ENCODE data around the gene ABCA13. TPM values are rescaled to one million over a fixed set of nuclear protein-coding genes. Genes with fewer than 3 reads are reported as not detected.
A peak's percentile ranks its signal among the peaks of the same experiment; 100 is the strongest.

Gene ABCA13
- total and polyA plus RNA-seq, 2 experiments from 2014 or later: 0.21 to 0.50 TPM

DNA sequence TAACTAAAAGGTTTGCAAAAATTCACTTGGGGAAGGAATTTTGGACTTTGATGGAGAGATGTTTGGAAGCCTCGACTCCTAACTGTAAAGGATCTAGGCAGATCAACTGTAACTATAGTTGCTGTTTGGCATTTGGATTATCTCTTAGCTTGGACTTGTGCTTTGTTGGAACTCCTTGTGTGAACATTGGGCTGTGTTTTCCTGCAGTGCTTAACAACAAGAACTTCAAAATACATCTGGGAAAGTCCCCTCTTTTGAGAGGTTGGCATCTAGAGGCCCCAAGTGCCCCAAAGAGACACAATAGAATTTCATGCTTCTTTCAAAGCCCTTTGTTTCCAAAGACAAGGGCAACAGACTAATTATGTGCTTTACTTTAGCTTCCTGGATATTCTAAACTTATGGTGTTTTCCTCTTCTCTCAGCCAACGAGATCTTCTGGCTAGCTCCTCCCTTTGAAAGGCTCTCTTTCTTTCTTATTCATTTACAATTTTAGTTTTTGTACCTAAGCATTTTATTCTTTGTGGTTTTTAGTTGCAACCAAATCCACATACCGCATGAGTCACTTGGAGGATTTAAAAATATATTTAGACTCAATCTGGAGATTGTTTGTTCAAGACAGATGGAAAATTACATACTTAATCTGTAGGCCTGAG is 11.6 kb downstream of the ABCA13 start:
- Histone ChIP-seq H3K9me3 (ENCODE audit: low read depth) (no peaks in the 10 kb centered on the region), H3K27me3 (no peaks in the 10 kb centered on the region), H3K4me1 (ENCODE audit: low read depth) (no peaks in the 10 kb centered on the region), H3K27ac (no peak overlapping the region), H3K4me3 (no peak overlapping the region), H3K36me3 (no peaks in the 10 kb centered on the region)
- DNase-seq (ENCODE audit: low read depth in 1 of 2, low spot score in 1 of 2): no peak
- TF ChIP-seq, protein P1, sequence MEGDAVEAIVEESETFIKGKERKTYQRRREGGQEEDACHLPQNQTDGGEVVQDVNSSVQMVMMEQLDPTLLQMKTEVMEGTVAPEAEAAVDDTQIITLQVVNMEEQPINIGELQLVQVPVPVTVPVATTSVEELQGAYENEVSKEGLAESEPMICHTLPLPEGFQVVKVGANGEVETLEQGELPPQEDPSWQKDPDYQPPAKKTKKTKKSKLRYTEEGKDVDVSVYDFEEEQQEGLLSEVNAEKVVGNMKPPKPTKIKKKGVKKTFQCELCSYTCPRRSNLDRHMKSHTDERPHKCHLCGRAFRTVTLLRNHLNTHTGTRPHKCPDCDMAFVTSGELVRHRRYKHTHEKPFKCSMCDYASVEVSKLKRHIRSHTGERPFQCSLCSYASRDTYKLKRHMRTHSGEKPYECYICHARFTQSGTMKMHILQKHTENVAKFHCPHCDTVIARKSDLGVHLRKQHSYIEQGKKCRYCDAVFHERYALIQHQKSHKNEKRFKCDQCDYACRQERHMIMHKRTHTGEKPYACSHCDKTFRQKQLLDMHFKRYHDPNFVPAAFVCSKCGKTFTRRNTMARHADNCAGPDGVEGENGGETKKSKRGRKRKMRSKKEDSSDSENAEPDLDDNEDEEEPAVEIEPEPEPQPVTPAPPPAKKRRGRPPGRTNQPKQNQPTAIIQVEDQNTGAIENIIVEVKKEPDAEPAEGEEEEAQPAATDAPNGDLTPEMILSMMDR (IDR thresholded peaks at IDR 0.05; ENCODE audit: low read depth, low read length): no peak

DNA sequence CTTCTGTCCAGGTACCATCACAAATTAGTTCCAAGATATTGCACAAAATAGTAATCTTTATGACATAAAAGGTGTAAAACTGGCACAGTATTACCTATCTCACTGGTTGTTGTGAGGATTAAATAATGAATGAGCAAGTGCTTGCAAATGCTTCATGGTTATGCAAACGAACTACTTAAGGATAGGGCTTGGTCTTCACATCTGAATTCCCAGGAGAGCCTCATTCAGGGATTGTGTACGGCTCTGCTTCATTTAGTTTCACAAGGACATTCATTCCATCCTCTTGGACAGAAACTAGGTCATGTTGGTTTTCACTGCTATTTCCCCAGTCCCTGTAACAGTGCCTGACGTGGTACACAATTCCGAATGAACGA is 12.1 kb downstream of the ABCA13 start:
- H3K4me1 ChIP-seq (ENCODE audit: low read depth): no peaks in the 10 kb centered on the region
- H3K4me3 ChIP-seq: no peak overlapping the region
- no peaks in the 10 kb centered on the region for H3K36me3 ChIP-seq
- H3K9me3 ChIP-seq (ENCODE audit: low read depth): no peaks in the 10 kb centered on the region
- DNase-seq (ENCODE audit: low read depth in 1 of 2, low spot score in 1 of 2): no peak
- H3K27me3 ChIP-seq: no peaks in the 10 kb centered on the region
- no peak overlapping the region for H3K27ac ChIP-seq
- TF ChIP-seq, protein P1 (IDR thresholded peaks at IDR 0.05; ENCODE audit: low read depth, low read length): no peak

DNA sequence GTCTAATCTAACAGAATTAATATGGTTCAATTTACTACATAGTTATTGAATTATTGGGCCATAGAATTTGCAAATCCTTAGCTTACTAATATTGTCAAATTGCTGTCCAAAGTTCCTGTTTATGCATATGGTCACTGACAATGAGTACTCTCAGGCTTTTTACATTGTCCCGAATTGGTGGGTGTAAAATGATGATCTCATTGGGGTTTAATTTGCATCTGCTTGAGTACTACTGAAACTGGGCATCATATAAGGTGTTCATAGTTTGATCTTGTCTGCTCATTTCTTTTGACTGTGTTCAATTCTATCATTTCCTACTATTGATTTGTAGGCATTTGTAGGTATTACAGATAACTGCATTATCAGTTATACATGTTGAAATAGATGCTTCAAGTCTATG is 12.7 kb downstream of the ABCA13 start:
- H3K4me1 ChIP-seq (ENCODE audit: low read depth): no peaks in the 10 kb centered on the region
- H3K4me3 ChIP-seq: no peak overlapping the region
- H3K27ac ChIP-seq: no peak overlapping the region
- H3K9me3 ChIP-seq (ENCODE audit: low read depth): no peaks in the 10 kb centered on the region
- TF ChIP-seq, protein P1 (IDR thresholded peaks at IDR 0.05; ENCODE audit: low read depth, low read length): no peak
- DNase-seq (ENCODE audit: low read depth in 1 of 2, low spot score in 1 of 2): no peak
- no peaks in the 10 kb centered on the region for H3K27me3 ChIP-seq
- no peaks in the 10 kb centered on the region for H3K36me3 ChIP-seq

DNA sequence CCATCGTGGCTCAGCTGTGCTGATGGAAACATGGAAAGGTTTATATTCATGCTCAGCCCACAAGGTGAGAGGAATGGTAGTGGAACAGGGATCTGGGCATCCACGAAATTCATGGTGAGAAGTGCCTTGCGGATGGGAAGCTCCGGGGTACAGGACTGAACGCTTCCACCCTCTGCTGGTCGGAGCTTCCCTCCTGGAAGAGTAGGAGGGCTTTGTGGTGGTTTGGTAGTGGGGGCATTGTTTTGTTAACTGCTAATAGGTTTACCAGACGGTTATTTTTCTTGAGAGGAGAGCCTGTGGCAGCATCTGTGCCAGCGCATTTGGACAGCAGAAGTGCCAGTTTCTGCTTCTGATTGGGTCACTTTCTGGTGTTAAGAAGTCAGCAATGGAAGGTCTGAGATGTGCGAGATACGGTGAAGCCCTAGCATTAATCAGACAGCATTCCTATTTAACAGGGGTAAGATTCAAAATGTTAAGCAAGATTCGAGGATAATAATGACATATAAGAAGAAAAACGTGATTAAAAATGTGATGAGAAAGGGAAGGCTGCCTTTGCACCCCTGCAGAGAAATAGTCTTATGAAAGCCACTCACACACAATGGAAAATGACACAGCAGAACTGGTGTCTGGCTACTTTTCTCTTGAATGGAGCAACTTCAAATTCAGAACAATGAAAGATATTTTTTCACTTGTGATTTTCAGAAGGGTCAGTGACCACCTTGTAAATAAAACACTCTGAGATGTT is 17.7 kb downstream of the ABCA13 start:
- no peak overlapping the region for H3K27ac ChIP-seq

DNA sequence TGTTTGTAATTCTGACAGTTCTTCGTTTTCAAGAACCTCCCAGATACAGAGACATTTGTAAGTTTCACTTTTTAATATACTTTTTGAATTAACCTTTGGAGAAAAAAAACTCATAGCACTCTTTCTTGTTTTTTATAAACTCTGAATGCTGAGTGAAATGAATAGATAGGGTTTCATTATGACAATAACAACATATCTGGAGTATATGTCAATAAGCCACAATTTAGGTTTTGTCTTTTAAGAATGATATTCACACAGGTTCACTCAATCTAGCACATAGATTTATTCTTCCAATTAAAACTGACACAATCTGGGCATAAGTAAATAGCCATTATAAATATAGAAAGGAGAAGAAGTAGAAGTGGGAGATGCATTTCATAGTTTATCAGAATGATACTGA is 21.7 kb downstream of the ABCA13 start:
- H3K27ac ChIP-seq: no peak overlapping the region
- no peaks in the 10 kb centered on the region for H3K27me3 ChIP-seq

More for the DNA sequence above, 17.7 kb downstream of the ABCA13 start:
- H3K4me1 ChIP-seq (ENCODE audit: low read depth): no peaks in the 10 kb centered on the region
- DNase-seq (ENCODE audit: low read depth in 1 of 2, low spot score in 1 of 2): peak in 1 of 2 donors; percentile 21
- TF ChIP-seq, protein P1 (IDR thresholded peaks at IDR 0.05; ENCODE audit: low read depth, low read length): no peak
- H3K9me3 ChIP-seq (ENCODE audit: low read depth): no peaks in the 10 kb centered on the region
- no peaks in the 10 kb centered on the region for H3K27me3 ChIP-seq
- H3K4me3 ChIP-seq: no peak overlapping the region
- no peaks in the 10 kb centered on the region for H3K36me3 ChIP-seq

More for the DNA sequence above, 21.7 kb downstream of the ABCA13 start:
- DNase-seq (ENCODE audit: low read depth in 1 of 2, low spot score in 1 of 2): no peak
- Histone ChIP-seq H3K4me3 (no peak overlapping the region), H3K9me3 (ENCODE audit: low read depth) (no peaks in the 10 kb centered on the region), H3K4me1 (ENCODE audit: low read depth) (peaks cover 7% of the 10 kb centered on the region), H3K36me3 (no peaks in the 10 kb centered on the region)
- TF ChIP-seq, protein P1 (IDR thresholded peaks at IDR 0.05; ENCODE audit: low read depth, low read length): no peak

All from cardiac muscle cell (in vitro differentiated cells and primary cell).